ENCODE data around the gene ST6GAL1.
A peak's percentile ranks its signal among the peaks of the same experiment; 100 is the strongest.

ST6GAL1 gene

DNA sequence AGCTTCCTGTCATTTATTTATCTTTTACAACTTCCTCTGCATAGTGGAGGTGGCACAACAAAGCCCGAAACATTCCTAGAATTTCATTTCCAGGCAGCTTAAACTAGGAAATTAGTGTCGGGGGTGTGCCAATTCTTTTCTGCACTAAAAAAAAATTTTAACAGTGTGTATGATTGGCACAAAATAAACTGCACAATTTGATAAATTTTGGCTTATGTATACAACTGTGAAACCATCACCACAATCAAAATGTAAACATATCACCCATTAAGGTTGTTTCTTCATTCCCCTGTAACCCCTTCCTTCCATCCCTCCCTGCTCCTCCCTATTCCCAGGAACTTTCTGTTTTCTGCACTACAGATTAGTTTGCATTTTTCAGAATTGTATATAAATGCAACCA, 154.3 kb downstream of the ST6GAL1 start:
- DNase-seq, result no peak

DNA sequence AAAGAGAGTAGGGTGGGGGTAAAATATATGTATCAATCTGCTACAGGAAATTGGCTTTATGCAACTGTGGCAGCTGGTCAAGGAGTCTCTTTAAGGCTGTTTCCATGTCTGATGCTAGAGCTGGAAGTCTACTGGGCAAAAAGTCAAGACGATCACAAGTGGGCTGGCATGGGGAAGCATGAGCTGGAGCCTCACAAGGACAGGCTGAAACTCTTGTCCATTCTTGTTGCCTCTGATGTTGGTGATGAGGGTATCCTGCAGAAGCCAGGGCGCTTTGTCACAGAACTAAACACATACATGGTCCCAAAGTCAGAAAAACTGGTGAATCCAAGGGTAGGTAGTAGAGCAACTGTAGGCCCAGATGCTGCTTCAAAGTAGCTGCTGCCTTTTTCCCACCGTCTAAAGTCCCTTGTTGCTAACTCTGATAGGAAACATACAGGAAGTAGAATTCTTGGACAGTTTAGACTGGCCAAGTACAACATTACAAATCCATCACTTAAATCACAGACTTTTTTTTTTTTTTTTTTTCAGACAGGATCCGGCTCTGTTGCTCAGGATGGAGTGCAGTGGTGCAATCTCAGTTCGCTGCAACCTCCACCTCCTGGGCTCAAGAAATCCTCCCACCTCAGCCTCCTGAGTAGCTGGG, 154.8 kb downstream of the ST6GAL1 start:
- DNase-seq, result no peak

DNA sequence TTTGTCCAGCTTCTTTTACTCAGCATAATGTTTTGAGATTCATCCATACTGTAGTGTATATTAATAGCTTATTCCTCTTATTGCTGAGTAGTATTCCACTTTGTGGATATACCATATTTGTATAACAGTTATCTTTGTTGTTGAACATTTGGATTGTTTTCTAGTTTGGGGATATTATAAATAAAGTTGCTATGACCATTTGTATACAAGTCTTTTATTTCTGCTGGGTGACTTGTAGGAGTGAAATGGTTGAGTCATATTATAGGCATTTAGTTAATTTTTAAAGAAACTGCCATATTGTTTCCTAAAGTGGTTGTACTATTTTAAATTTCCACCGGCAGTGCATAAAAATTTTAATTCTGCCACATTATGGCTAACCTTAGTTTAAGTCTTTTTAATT, 155.6 kb downstream of the ST6GAL1 start:
- no peak for DNase-seq

DNA sequence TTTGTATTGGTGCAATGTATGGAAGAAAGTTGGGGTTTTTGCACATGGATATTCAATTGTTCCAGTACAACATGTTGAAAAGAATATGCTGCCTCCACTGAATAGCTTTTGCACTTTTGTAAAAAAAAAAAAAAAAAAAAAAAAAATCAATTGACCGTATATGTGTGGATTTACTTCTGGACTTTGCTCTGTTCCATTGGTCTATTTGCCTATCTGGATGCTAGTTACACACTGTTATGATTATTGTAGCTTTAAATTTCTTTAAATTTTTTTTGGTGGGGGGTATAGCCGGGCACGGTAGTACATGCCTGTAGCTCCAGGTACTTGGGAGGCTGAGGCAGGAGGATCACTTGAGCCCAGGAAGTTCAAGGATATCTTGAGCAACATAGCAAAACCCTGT, 156.5 kb downstream of the ST6GAL1 start:
- no peak for DNase-seq

DNA sequence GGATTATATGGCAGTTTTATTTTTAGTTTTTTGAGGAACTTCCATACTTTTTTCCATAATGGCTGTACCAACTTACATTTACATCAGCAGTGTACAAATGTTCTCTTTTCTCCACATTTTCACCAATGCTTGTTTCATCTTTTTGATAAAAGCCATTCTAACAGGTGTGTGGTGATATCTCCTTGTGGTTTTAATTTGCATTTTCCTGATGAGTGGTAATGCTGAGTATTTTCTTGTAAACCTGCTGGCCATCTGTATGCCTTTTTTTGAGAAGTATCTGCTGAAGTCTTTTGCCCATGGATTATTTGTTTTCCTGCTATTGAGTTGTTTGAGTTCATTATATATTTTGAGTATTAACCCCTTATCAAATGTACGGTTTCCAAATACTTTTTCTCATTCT, 158.4 kb downstream of the ST6GAL1 start:
- no peak for DNase-seq

DNA sequence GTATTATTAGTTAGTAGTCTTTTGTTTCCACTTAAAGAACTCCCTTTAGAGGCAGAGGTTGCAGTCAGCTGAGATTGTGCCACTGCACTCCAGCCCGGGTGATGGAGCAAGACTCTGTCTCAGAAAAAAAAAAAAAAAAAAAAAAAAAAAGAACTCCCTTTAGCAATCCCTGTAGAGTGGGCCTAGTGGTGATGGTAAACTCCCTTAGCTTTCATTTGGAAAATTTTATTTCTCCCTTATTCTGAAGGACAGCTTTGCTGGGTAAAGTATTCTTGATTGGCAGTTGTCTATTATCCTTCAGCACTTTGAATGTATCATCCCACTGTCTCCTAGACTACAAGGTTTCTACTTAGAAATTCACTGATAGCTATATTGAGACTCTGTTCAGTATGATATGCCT, 163.0 kb downstream of the ST6GAL1 start:
- DNase-seq, result no peak

DNA sequence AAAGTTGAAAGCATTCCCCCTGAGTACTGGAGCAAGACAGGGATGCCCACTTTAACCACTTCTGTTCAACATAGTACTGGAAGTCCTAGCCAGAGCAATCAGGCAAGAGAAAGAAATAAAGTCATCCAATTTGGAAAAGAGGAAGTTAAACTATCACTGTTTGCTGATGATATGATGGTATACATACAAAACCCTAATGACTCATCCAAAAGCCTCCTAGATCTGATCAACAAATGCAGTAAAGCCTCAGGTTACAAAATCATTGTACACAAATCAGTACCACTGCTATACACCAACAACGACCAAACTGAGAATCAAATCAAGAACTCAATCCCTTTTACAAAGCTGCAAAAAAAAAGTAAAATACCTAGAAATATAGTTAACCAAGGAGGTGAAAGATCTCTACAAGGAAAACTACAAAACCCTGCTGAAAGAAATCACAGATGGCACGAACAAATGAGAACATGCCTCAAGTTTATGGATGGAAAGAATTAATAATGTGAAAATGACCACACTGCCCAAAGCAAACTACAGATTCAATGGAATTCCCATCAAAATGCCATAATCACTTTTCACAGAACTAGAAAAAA, 168.7 kb downstream of the ST6GAL1 start:
- no peak for DNase-seq

DNA sequence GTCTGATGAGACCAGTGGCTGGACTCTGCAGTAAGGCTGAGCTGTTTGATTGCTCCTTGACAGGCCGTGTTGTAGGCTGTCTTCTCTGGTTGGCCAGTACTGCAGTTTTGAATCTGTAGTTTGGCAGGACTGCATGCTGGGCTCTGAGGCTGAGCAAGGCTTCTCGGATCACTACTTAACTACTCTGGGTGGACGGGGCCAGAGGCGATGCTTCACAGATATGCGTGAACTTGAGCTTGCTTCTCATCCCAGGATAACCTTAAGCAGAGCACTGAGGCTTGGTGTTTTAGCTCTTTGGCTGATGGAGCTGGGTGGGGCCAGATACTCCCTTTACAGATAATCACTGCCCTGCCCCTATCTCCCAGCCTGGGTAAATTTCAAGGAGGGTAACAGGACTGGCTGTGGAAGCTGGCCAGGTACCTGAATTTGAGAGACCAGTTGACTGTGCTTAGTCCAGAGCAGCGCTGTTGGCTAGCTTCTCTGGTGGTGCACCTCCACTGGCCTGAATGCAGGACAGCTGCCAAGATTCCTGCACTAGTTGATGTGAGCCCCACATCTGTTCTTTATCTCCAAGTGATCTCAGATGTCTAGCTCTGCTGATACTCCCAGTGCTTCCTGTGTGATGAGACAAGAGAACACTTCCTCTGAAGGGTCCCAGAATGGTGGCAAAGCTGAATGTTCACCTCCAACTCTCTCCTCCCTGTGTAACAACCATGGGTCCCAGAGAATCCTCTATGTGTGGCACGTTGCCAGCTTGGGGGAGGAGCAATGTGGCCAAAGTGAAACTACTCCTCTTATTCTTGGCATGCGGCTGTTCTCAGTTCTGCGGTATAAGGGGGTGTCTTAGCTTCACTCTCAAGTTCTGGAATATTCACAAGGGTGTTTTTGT, 171.1 kb downstream of the ST6GAL1 start:
- peak; percentile 62 for DNase-seq

DNA sequence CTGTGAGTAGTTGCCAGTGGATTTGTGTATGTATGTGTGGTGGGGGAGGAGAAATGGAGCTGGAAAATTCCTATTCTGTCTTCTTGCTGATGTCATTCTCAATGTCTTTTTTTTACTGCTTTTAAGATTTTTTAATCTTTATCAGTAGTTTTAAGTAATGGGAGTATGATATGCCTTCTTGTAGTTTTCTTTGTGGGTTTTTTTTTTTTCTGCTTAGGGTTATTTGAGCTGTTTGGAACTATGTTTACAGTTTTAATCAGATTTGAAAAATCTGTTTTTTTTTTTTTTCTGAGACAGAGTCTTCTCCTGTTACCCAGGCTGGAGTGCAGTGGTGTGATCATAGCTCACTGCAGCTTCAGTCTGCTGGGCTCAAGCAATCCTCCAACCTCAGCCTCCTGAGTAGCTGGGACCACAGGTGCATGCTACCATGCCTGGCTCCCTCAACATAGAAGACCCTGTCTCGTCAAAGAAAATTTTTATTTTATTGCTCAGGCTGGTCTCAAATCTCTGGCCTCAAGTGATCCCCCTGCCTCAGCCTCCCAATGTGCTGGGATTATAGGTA, 171.8 kb downstream of the ST6GAL1 start:
- no peak for DNase-seq

DNA sequence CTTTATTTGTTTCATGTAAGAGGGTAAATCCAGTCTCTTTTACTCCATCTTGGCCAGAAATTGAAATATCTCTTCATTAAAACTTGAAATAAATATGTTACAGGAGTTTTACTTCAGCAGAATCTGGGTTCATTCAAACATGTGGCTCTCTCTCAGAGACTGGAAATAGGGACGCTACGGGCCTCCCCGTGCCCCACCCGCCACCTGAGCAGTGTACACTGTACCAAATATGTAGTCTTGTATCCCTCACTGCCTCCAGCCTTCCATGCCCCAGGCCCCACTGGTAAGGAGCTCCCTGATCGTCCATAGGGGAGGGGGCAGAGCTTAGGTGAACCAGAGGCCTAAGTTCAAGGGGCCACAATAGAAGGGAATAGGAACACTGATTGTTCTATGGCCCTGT, 172.9 kb downstream of the ST6GAL1 start:
- no peak for DNase-seq

DNA sequence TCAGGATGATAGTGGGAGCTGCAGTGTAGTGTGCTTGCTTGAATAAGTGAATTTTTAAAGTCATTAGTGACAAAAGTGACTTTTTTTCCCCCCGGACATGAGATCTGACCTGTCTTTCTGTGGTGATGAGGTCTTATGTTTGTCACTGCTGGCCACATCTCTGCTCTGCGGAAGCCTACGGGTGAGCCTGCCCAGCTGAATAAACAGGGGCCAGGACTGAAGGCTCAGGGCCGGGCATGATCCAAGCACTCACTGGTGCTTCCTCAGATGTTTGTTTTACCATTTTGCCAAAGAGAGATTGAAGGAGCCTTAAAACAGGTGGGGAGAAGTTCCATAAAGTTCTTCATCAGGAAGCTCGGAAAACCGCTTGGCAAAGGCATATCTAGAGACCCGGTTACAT, 174.0 kb downstream of the ST6GAL1 start:
- no peak for DNase-seq

DNA sequence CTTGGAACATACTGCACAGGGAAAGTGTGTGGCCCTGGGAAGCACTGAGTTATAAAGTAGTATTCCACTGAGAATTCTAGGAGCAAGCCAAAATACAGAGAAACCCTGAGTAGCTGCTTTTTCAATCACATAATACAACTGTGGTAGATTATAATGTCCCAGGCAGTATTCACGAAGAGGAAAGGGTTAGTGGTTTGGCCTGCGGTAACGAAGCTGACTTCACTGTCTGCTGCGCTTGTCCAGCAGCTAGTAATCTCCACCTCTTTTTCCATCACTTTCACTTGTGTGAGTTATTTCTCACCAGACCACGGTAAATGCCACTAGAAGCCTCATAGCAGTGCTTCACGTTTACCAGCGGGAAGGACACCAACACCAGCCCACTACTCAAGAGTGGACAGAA, 174.6 kb downstream of the ST6GAL1 start:
- DNase-seq, result no peak

DNA sequence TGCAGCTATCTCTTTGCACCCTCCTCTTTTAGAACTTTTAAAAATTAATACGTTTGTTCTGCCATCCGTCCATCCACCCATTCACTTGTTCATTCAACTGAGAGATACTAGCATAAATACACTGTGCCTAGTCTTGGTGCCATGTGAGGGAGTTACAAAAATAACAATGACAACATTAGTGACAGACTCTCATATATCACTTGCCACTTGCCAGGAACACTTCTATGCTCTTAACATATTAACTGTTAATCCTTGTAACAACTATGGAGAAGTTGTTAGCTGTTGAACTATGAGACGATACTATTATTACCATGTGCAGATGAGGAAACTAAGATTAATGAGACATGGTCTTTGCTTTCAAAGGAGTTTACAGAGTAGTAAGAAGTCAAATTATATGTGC, 175.4 kb downstream of the ST6GAL1 start:
- no peak for DNase-seq

DNA sequence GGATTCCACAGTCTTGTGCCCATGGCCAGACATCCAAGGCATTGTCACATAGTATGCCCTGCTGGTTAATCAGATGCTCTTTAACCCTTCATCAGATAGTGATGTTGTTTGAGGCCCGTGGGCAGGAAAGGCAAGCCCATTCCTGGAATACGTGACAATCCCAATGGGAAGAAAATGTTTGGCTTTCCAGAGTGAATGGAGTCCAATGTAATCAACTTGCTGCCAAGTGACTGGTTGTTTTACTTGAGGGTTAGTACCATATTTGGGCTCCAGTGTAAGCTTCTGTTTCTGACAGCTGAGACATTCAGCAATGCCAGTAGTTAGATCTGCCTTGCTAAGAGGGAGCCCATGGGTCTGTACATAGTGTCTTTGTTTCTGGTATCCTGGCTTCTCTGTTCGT, 177.7 kb downstream of the ST6GAL1 start:
- DNase-seq, result no peak

DNA sequence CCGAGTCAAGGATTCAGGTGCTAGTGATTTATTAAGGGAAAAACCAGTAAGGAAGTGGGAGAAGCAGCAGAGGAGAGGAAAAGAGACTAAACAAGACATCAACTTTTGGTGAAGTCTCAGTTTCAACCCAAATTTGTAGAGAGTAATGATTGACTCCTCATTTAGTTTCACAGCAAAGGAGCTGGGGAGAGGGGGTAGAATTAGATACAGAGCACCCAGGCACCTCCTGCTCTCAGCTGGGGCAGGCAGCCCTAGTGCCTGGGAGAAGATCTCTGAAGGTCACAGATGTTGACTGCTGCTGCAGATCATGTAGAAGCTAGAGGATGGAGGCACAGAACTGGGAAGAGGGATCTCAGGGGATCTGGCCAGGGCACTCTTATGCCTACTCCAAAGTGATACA, 179.8 kb downstream of the ST6GAL1 start:
- no peak for DNase-seq

DNA sequence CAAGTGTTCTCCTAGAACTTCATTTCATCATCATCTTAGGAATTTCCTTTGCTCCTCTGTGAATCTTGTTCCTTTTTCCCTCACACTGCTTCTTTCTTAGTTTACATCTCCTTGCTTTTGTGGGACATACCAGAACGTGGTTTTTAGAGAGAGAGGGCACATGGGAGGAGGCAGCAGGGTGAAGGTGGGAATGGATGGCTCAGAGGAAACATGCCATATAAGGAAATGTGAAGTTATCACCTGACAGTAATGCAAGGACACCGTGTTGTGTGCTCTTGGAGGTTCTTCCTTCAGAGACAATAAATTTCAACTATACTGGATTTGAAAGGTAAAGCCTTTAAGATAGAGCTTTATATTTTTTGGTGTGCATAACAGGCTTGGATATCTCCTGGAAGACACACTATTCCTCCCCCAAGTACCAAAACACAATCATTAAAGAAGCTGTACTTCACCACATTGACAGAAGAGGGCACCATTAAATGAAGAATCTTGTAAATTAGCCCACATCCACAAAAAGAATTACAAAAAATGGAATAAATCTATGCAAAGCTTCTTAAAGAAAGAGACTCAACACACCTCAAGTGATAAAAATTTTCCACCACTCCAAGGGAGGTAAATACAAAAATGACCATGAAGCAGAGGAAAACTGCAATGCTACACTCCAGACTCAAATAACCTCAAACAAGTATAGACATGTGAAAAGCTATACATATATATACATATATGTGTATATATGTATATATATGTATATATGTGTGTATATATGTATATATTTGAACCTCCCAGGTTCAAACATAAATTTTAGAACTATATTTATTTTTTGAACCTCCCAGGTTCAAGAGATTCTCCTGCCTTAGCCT, 182.8 kb downstream of the ST6GAL1 start:
- DNase-seq, result no peak

DNA sequence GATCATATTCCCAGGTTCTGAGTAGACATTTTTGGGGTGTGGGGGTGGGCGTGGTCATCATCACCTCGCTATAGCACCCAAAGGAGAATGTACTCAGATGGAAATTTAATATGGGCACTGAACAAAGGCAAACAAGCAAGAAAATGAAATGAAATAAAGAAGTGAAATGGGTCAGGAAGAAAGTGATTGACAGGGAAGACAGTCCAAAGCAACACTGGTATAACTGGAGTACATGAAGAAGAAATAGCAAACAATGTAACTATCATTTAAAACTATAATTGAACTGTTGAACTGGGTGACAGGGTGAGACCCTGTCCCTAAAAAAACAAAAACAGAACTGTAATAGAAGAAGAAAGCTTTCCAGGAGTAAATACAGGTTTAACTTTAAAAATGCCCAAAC, 184.2 kb downstream of the ST6GAL1 start:
- no peak for DNase-seq

DNA sequence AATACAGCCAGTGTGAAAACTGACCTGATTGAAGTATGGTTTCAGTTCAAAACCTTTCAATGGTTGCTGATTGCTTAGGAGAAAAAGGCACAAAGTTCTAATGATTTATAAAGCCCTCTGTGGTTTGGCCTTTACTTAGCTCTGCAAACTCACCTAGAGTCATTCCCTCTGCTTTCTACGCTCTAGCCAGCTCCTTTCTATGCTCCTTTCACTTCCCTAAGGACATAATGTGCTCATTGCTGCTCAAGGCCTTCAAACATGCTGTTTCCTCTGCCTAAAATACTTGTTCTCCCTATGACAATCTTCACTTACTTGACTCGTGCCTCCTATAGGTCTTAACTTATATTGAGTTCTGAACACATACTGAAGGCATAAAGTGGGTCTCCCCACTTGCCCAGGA, 190.0 kb downstream of the ST6GAL1 start:
- no peak for DNase-seq

DNA sequence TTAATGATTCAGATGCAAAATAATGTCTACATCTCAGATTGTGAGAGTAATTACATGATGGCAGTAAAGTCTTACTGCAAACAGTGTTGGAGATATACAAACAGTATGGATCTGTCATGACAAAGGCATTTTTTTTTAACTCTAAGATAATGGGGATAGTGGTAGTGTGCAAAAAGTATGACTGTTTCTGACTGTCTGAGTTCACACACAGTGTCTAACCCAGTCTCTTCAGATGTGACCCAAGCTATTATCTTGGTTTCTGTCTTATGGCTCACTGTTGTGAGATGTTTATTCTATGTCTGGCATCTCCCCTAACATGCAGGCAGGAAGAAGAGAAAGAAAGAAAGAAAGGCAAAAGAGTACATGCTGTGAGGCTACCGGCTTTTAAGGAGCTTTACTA, 191.9 kb downstream of the ST6GAL1 start:
- DNase-seq, result no peak

DNA sequence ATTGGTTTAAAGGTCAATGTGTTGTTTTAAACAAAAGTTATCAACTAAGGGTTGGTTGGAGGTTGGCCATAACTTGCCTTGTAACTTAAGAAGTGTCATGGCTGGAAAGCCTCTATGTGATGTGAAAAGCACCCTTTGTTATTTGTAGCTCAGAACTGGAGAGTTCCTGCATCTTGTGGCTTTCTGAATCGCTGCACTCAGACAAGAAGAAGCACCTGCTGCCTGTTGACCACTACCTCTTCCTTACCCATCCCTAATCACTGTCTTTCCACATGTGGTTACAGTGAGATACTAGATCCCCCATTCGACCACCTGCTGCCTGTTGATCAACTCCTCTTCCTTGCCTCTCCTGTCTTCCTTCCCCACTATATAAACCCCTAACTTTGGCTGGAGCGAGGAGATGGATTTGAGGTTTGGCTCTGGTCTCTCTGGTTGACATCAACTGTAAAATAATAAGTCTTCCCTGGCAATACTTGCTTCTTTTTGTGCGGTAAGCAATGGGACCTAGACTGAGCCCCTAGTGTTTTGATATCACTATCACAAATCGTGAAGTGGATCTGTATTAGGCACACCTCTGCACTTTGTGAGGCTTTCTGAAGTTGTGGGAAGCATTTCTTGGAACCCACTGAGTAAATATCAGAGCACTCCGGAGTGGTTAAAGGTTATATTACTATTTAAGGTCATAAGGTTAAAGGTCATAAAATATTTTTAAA, 195.1 kb downstream of the ST6GAL1 start:
- no peak for DNase-seq
